ENCODE data around the gene STIM2.

GRCh38 chr4:26916195-26916594, 55.6 kb downstream of the STIM2 start:
- TF ChIP-seq, protein P1, sequence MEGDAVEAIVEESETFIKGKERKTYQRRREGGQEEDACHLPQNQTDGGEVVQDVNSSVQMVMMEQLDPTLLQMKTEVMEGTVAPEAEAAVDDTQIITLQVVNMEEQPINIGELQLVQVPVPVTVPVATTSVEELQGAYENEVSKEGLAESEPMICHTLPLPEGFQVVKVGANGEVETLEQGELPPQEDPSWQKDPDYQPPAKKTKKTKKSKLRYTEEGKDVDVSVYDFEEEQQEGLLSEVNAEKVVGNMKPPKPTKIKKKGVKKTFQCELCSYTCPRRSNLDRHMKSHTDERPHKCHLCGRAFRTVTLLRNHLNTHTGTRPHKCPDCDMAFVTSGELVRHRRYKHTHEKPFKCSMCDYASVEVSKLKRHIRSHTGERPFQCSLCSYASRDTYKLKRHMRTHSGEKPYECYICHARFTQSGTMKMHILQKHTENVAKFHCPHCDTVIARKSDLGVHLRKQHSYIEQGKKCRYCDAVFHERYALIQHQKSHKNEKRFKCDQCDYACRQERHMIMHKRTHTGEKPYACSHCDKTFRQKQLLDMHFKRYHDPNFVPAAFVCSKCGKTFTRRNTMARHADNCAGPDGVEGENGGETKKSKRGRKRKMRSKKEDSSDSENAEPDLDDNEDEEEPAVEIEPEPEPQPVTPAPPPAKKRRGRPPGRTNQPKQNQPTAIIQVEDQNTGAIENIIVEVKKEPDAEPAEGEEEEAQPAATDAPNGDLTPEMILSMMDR (IDR thresholded peaks at IDR 0.05): no peak
- TF ChIP-seq ZFX (IDR thresholded peaks at IDR 0.05; ENCODE audit: borderline replicate concordance): no peak

Data from 22Rv1 (cell line).